ENCODE results near the gene KIF21B.
"Not testable (repeated sequence)": the region's sequence is repeated elsewhere in the genome, so short reads cannot be mapped to it uniquely, and the experiment has no call there.

The KIF21B gene

DNA sequence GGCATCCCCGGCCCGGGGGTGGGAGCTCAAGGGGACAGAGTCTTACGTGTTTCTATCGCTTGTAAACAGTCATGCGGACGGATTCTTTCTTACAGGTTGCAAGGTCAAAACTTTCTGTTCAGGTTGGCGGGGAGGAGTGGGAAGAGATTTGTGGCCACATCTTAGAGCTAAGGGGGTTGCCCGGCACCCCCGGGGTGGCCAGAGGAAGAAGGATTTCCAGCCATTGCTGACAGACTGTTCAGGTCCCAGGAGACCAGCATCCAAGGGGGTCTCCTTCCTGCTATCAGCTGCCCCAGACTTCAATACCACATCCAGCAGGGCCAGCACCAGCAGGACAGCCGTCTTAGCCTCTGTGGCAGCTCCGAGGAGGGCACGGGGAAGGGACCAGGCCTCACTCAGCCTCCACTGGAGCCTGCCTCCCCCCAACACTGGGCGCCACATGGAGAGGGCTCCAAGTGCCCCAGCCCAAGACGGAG lies 52.0 kb downstream of the KIF21B start:
- DNase-seq (ENCODE audit: low read depth), result no peak

DNA sequence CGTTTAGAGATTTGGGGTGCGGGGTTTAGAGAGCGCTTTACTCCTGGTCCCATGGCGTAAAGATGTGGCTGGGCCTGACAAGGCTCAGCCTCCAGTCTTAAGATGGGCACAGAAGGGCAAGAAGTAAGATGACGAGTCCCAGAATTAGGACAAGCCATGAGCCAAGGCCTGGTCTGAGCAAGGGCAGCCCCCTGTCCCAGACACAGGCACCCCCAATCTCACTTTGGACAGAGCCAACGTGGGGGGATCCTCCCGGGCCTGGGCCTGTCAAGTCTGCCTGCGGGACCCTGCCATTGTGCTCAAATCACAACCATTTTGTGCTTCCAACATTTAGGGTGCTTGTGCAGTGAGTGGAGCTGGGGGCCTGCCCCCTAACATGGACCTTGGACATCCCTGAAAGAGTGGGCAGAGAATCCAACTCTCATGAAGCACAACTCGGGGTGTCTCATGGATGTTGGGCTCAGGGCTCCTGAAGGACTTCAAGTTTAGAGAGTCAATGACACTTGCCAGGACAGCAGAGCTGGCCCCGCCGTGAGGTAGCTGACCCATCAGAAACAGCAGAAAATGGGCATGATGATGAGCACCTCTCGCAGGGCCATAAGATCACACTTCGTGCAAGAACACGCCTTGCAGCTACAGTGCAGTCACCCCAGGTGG lies 52.6 kb downstream of the KIF21B start:
- no peak for DNase-seq (ENCODE audit: low read depth)

DNA sequence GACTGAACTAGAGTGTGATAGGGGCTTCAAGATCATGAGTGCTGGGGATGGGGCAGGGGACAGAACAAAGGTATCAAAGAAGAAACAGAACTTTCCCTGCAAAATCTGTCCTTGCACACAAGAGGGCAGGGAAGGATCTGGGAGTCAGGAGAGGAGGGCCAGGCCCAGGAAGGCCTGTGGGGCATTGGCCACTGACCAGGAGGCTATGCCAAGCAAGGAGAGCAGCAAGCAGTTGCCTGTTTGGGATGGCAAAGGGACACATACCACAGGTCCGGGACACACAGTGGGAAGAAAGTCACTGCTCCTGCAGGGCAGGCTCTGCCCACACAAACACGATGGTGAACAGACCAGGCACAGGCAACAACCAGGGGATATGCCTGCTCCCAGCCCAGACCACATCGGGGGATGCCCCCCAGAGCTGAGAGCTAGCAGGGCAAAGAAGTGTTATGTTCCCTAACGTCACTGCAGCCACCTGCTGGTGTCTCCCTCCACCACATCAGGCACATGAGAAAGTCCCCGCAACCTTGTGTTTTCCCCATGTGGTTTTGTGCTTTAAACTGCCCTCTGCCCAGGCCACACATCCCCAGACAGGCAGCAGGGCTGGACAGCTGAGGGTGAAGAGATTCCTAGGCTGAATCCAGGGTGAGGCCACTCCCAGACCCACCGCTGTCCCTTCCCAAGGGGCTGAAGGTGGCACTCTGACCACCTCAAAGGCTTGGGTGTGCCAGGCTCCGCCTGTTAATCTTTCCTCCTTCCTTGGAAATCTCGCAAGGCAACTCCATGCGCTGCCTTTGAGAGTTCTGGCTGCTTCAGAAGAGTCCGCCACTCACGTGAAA lies 53.6 kb downstream of the KIF21B start:
- DNase-seq (ENCODE audit: low read depth), result no peak

DNA sequence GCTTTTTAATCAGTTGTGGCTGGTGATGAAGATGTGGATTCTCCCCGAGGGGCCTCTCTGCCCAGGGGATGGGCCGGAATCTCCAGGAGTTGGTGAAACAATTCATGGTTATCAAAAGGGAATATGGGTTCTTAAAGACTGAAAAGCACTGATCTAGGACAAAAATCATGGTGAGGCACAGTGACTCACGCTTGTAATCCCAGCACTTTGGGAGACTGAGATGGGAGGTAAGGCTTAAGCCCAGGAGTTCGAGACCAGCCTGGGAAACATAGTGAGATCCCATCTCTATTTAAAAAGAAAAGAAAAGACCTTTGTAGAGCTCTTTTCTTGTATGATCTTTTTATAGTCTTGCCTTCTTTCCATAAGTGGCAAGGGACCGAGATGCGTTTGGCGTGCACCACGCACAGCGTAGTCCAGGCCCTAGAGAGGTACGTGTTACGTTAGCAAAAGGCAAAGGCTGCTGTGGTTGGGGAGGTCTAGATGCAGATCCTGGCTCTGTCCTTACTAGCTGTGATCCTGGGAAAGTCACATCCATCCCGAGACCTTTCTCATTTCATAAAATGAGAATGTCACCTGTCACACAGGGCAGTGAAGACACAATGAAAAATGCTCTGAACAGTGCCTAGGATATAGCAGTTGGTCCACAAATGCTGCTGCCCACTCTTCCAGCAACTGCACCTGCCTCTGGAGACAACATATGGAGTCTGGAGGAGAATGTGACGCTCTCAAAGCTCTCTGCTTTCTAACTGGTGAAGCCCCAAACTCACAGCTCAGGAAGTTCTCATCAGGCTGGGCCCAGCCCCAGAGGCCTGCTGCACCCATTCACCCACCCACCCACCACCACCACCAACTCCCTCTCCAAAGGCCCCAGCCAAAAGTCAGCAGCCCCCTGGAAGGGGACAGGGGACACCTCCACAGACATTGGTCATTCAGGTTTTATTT lies 54.8 kb downstream of the KIF21B start:
- DNase-seq (ENCODE audit: low read depth), result no peak

DNA sequence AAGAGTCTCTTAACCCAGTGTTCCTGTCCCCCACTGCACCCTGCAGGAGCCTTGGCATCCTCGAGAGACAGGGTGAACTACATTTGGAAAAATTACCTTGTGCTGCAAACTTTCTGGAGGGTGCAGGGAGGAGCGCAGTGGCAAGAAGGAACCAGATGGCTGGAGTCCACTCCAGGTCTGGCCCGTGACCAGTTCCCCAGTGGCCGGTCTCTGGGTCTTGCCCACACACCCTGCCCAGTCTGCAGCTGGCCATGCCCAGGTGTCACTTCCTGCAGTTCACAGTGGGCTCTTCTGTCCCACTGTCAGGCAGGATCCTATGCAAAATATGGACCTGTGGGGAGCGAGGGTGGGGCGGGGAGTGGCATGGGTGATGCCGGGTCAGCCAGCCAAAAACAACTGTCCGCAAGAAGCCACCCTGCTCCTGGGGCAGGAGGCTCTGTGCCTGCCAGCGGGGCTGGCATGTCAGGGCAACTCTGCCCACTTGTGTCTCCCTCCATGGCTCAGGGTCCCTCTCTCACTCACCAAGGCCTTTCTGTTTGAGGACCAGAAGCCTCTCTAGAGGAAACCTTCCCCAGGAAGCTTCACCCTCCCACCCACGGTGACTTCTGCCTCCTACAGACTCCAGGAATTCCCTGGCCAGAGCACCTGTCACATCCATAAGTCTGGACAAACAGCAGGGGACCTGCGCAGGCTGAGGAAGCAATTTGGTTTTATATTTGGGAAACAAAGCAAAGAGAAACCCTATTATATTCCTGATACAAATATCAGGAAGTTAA lies 55.6 kb downstream of the KIF21B start:
- no peak for DNase-seq (ENCODE audit: low read depth)

DNA sequence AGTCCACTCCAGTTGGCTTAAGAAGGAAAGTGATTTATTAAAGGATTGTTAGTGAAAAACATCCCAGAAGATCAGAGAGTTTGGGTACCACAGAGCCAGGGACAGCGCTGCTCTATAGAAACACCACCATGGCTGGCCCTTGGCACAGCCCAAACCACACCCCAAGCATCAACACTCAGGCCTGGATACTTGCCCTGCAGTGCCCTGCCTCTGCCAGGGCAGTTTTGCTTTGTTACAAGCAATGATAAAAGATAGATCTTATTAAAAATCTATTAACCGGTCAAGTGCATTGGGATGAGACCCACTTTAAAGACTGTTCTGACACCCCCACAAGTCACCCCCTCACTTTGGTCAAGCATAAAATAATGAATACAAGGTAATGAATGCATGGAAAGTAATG lies 56.6 kb downstream of the KIF21B start:
- no peak for DNase-seq (ENCODE audit: low read depth)

DNA sequence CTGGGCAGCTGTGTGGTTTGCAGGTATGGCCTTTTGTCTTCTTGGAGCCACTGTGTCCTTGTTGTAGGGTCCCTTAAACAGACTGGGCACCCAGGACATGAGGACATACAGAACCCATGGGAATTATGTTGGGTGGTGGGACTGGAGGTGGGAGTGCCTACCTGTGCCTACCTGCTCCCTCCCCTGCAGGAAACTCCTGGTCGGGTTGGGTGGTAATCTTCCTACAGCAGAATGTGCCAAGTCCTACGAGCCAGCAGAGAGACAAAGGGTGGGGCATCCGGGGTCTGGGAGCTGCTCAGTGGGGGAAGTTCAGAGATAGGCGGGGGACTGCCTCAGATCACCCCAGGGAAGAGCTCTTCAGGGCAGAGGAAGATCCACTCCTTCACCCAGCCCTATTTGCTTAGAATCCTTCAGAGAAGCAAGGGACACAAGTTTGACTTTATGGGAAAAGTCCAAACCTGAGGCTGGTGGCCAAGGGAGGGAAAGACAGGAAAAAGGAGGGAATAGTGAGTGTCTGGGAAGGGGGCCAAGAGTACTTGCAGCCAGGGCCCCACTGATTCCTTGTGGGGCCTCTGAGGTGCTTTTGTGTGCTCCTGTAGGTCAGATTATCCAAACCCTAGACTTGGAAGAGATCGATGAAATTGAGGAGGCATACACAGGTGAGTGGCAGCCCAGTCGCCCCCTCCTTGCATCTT lies 58.3 kb downstream of the KIF21B start:
- no peak for DNase-seq (ENCODE audit: low read depth)

DNA sequence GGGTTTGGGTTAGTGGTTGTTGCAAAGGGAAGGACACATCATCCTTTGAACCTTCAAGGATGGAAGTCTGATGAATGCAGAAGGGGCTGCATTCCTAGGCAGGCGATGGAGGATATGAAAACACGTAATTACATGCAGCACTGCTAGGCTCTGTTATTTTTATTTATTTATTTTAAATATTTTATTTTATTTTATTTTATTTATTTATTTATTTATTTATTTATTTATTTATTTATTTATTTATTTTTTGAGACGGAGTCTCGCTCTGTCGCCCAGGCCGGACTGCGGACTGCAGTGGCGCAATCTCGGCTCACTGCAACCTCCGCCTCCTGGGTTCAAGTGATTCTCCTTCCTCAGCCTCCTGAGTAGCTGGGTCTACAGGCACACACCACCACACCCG lies 59.6 kb downstream of the KIF21B start:
- DNase-seq (ENCODE audit: low read depth), result not testable (repeated sequence)

DNA sequence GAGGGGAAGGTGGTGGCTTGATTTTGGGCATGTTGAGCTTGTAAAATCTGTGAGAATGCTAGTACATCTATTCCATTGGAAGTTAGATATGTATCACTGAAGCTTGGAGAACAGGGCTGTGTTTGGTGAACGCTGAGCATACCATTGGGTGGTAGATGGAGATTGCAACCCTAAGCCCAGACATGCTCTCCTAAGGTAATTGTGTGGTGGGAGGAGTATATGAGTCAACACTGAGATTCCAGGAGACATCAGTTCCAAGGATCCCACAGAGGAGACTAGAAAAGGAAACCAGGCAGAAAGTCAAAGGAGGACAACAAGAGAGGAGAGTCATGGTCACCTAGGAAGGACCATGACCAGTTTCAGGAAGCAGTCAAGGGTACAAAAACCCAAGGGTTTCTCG lies 60.4 kb downstream of the KIF21B start:
- DNase-seq (ENCODE audit: low read depth), result no peak

DNA sequence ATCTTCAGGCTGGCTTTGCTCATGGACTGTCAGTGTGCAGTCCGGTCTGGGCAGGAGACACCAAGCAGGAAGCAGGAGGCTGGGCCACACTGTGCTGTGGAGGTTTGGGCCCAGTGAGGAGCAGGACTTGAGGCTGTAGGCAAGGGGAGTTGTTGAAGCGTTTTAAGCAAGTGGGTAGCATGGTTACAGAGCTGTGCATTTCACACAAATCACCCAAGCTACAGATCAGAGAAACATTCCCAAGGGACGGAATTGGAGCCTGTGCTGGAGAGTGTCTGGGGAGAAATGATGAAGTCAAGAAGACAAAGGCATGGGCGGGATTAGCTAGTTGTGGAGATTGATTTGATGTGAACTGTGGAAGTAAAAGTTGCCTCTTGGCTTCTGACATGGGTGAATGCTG lies 60.9 kb downstream of the KIF21B start:
- no peak for DNase-seq (ENCODE audit: low read depth)

DNA sequence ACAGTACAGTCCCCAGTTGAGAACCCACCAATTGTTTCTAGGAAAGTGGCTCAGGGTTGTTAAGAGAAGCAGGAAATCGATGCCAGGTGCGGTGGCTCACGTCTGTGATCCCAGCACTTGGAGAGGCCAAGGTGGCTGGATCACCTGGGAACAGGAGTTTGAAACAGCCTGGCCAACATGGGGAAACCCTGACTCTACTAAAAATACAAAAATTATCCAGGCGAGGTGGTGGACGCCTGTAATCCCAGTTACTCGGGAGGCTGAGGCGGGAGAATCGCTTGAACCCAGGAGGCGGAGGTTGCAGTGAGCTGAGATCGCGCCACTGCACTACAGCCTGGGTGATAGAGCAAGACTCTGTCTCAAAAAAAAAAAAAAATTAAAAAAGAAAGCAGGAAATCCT lies 61.4 kb downstream of the KIF21B start:
- not testable (repeated sequence) for DNase-seq (ENCODE audit: low read depth)

DNA sequence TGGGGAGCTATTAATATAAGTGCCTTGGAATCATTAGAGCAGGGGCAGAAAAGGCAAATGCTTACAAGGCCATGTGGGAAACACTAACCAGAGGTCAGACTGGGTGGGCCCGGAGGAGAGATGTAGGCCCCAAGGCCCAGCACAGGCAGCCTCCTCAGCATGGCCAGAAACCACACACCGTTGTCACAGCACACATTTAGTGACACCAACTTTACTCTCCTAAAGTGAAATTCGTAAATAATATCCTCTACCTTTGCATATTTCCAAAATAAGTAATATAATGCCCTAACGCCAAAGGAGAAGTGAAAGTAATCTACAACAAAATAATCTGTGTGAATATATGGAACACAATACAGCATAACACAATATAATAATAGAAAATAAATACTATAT lies 62.6 kb downstream of the KIF21B start:
- DNase-seq (ENCODE audit: low read depth), result no peak

DNA sequence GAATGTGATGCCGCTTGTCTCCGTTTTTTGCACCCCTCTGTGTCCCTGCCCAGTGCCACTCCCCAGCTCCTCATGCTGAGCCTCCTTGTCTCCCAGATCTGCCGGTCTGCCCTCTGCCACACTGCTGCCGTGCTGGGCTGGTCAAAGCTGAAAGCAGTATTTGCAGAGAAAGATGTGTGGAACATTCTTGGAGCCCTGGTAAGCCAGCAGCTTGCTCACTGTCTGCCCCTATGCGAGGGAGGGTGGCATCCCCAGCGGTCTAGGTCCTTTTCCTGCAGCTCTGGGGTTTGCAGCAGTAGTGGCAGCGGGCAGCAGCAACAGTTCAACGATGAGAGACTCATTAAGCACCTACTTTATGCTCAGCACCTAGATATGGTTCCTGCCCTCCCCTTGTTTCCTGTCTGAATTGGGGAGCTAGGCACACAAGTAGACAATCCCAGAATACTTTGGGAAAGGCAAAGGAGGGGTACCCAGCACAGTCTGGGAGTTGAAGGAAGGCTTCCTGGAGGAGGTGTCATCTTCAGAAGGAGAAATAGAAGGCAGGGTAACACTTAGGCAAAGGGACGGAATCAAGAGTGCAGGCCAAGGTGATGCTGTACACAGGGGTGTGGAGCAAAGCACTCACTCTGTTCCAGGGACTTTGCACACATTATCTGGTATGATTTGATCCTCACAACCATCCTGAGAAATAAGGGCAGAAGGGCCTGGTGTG lies 63.1 kb downstream of the KIF21B start:
- DNase-seq (ENCODE audit: low read depth), result no peak

DNA sequence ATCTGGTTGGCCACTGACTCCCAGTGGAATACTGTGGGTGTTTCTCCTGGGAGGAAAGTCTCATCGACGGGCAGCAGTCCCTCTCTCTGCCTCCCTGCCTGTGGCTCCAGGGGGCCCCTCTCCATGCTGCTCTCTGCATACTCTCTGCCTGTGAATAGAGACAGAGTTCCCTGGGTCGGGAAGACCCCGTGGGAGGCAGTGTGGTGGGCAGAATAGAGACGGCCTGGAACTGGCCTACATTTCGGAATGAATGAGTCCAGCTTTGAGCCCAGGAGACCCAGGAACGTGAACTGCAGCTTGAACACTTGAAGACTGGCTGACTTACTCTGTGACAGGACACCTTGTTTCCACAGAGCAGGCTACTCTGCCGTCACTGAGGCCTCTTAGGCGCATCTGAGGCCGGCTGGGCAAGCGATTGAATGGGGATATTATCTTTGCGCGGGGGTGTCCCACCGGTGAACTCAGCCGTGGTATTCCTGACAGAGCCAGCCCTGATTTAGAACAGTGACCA lies 64.0 kb downstream of the KIF21B start:
- no peak for DNase-seq (ENCODE audit: low read depth)

DNA sequence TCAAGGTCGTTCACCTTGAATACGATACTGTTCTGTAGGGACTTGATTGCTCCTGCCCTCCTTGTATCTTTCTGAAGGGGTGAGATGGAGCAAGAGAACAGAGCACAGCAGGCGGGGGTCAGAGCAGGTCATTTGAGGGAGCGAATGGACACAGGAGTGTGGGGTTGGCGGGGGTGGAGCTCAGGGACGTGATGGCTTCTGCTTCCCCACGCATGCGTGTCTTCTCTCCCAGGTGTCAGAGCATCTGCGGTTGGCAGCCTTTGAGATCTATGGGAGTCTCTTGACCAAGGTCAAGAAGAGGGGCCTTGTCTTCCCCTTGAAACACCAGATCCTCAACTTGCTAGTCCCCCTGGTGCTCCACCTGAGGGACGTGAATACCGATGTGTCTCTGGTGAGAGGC lies 64.9 kb downstream of the KIF21B start:
- no peak for DNase-seq (ENCODE audit: low read depth)

DNA sequence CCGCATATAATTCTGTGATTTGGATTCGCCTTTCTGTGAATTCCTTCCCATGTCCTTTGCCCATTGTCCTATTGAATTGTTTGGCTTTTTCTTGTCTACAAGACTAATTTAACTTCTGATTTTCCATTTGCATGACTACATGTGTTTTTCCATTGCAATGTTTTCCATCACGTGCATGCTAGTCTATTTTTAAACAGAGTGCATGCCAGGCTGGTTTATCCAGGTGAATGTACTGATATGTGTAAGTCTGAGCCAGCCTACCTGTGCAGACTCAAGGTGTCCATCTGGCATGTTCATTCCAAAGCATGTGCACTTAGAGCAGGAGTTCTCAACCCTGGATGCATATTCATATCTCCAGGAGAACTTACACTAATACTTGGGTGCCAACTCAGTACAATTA lies 69.1 kb downstream of the KIF21B start:
- DNase-seq (ENCODE audit: low read depth), result no peak

DNA sequence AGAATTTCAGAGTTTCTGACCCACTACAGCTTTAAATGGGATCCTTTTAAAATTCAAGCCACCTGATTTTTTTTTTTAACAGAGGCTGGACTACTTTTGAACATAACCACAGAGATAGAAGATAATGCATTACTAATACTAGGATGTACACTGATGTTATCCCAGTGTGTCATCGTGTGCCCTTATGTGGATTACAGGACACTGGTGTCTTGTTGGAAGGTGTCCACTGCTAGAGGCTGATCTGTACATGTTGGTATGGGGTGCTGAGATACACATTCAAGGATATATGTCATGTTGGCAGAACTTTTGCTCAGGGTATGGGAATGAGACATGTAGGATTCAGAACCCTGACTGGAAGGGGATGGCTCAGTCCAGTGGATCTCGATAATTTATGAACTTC lies 72.5 kb downstream of the KIF21B start:
- no peak for DNase-seq (ENCODE audit: low read depth)

DNA sequence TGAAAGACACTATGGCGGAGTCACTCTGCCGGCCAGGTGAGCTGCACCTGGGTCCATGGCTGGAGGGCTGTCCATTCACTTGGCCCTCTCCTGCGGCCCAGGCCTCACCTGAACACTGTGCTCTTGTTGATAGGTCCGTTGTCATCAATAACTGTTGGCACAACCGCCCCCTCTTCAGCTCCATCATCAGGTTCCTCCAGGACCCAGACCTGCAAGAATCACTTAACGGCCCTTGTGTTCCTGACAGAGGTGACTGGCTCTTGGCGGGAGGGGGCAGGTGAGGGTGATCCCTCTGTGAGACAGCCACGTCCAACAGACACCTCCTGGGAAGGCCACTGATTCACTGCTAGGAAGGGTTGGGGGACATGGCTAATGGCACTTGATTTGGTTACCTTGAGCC lies 73.9 kb downstream of the KIF21B start:
- DNase-seq (ENCODE audit: low read depth), result no peak

DNA sequence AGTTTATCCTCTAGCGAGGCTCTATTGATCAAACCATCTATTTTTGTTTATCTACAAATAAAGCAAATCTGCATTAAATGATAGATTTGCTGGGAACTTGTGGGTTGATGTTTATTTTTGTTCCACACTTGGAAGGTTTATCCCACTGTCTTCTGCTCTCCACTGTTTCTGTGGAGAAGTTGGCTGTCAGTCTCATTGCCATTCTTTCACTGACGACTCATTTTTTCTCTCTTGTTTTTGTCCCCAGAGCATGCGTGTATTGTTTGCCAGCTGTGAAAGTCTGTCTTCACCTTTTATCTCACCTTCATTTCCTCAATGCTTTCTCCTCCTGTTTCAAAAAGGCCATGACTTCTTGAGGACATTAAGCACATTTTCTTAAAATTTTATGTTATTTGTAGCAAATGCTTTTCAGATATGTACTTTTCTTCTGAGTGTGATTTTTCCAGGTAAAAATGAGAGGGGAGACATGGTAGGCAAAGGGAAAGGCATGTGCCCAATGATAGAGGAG lies 76.4 kb downstream of the KIF21B start:
- DNase-seq (ENCODE audit: low read depth), result no peak

DNA sequence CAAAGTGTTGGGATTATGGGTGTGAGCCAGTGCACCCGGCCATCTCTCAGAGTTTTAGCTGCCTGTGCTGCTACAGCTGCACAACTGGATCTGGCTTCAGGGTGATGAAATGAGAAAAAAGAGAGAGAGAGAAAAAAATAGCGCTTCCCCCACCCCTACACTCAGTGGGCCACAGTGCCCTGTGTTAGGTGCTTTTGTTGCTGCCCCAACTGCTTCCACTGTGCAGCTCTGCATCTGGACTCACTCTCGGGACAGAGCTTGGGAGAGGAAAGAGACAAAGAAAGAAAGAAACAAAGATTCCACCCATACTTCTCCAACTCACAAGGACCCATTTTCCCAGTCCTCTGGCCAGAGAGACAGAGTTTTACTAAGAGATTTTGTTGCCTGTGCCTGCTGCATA lies 78.4 kb downstream of the KIF21B start:
- no peak for DNase-seq (ENCODE audit: low read depth)
